Fibroblast of mammary gland (primary cell): ENCODE results near the gene MYH15.

ENCODE experiments used
- DNase-seq: peaks from one replicate; pipeline ENCODE4 v3.0.0-alpha.2; 2010; ENCODE audit warnings: low read depth
- H3K4me3 ChIP-seq: 2 replicates; pipeline ENCODE4 v1.5.1; 2011; ENCODE audit warnings: low read depth, mild to moderate bottlenecking, low read length, moderate library complexity; ENCODE audit not compliant: control insufficient read depth
- TF ChIP-seq, protein P1 (sequence below): conservative IDR thresholded peaks from 2 replicates; pipeline ENCODE4 v1.5.1; 2011; ENCODE audit warnings: low read depth, low read length, inconsistent platforms; ENCODE audit not compliant: control insufficient read depth, insufficient read depth

MYH15 gene

DNA sequence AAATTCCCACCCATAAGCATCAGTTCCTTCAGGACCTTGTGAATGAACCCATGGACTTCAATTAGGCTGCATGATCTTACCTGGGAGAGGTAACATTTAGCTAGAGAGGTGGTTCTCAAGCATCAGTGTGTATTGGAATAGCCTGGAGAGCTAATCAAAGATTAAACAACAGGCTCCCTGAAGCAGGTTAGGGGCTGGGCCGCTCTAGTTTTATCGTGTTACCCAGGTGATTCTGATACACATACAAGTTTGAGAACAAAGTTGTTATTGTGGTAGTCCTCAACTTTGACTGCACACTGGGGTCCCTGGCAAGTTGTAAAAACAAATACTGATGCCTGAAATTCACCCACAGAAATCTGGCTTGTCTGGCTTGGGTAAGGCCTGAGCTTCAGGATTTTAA is 31.2 kb downstream of the MYH15 start:
- DNase-seq: no peak
- no peak overlapping the region for H3K4me3 ChIP-seq
- TF ChIP-seq, protein P1, sequence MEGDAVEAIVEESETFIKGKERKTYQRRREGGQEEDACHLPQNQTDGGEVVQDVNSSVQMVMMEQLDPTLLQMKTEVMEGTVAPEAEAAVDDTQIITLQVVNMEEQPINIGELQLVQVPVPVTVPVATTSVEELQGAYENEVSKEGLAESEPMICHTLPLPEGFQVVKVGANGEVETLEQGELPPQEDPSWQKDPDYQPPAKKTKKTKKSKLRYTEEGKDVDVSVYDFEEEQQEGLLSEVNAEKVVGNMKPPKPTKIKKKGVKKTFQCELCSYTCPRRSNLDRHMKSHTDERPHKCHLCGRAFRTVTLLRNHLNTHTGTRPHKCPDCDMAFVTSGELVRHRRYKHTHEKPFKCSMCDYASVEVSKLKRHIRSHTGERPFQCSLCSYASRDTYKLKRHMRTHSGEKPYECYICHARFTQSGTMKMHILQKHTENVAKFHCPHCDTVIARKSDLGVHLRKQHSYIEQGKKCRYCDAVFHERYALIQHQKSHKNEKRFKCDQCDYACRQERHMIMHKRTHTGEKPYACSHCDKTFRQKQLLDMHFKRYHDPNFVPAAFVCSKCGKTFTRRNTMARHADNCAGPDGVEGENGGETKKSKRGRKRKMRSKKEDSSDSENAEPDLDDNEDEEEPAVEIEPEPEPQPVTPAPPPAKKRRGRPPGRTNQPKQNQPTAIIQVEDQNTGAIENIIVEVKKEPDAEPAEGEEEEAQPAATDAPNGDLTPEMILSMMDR: no peak

DNA sequence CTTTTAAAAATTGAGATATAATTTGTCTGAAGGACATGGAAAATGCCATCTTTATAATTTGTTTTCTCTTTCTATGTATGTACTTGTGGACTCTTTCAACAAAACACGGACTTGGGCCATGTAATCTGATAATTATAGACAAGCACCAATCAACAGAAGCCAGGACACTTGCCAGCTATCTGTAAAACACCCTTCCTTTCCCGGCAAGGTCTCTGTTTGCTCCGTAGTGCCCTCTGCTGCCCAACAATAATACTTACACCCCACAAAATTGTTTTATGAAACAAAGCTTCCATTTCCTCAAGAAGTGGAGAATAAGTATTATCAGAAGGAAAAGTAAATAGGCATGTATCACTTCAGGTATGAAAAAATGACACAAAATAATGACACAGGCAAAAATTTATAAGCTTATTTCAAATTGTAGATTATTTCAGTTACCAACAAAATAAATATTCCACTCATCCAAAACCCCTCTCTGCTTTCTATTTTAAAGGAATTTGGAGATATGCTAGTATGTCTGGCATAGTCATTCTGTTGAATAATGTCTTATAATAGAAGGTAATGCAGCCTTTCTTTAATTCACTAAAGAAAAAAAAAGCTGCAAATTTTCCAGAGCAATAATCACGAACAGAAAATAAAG is 32.8 kb downstream of the MYH15 start:
- H3K4me3 ChIP-seq: no peak overlapping the region
- TF ChIP-seq, protein P1: peak; percentile 78
- peak; percentile 79 for DNase-seq

- TF ChIP-seq, protein P1: no peak
- no peak for DNase-seq
These were observed 35.1 kb downstream of the MYH15 start for GRCh38 chr3:108475220-108475782.

DNA sequence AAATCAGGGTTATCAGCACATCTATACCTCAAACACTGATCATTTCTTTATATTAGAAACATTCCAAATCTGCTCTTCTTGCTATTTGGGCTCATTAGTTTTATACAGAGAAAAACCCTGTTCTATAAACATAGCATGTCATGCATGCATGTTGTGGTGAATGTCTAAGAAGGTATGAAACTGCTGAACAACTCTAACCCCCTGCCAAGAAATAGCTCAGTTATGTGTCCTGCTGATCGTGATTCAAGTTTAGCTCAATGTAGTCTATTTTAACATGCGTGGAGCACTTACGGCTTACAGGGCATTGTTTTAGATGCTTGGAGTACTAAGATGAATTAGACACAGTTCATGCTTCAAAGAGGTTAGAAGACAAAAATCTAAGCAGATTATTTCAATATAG is 35.8 kb downstream of the MYH15 start:
- H3K4me3 ChIP-seq: no peak overlapping the region
- TF ChIP-seq, protein P1: no peak
- no peak for DNase-seq

More at GRCh38 chr3:108475220-108475782, 35.1 kb downstream of the MYH15 start:
- no peak overlapping the region for H3K4me3 ChIP-seq

DNA sequence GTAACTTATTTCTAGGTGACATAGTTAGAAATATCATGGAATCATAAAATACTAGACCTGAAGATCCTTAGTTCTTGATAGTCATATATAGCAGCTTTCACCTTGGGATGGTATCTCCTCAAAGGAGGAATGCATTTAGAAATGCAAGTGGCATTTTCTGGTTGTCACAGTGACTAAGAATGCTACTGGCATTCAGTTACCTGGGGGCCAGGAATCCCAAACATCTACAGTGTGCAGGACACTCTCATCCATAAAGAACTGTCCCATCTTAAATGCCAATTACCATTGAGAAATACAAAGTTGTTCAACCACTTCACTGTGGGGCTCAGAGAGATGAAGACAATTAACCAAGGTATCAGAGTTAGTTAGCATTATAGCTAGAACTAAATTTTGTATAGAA is 36.7 kb downstream of the MYH15 start:
- no peak for DNase-seq
- TF ChIP-seq, protein P1: no peak
- H3K4me3 ChIP-seq: no peak overlapping the region

GRCh38 chr3:108472001-108472591 is 38.3 kb downstream of the MYH15 start:
- peak; percentile 97 for DNase-seq
- TF ChIP-seq, protein P1: no peak
- peak overlapping the region; percentile 12 for H3K4me3 ChIP-seq
